ENCODE data around the gene CCRL2. TPM values are rescaled to one million over a fixed set of nuclear protein-coding genes. Genes with fewer than 3 reads are reported as not detected.

The CCRL2 gene
- total and polyA plus RNA-seq, 2 of the 8 experiments (the other 6 are each of a cell fraction or from before 2014, with no cell fraction given) = not detected

DNA sequence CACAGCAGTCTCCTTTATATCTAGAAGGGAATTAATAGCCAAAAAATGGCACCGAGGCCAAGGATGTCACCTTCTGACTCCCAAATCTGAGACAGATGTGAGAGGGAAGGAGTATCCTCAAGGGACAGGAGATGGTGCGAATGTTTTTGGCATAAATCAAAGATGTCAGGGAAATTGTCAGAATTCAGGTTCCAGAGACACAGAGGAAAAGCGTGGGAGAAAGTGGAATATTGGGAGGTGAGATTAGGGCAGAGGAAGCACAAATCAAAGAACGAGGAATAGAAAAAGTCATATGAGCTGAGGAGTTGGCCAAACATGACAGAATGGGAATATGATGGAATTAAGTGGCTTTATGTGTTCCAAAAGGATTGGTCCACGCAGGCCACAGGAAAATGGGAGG lies 6.2 kb upstream of the CCRL2 start:
- Histone ChIP-seq H4K5ac (ENCODE audit: insufficient read length, low read depth, low read length) (no peak overlapping the region), H3K9me3 (ENCODE audit: insufficient read depth in 2 of 2, low read depth in 1 of 2, low read length in 1 of 2) (no peaks in the 10 kb centered on the region), H4K91ac (replicated peaks; ENCODE audit: insufficient read length, low read length) (no peak overlapping the region), H3K23ac (ENCODE audit: insufficient read length) (peak overlapping the region; percentile 43), H3K27me3 (replicated peaks in 1 of 4; ENCODE audit: control insufficient read depth in 3 of 4, extremely low read depth in 1 of 4, insufficient read depth in 3 of 4, low read length in 3 of 4) (no peaks in the 10 kb centered on the region), H2AK5ac (ENCODE audit: low read depth, low read length) (no peak overlapping the region), H3K14ac (ENCODE audit: insufficient read length) (no peak overlapping the region), H2BK12ac (ENCODE audit: low read depth, low read length) (no peak overlapping the region), H2AFZ (ENCODE audit: low read length) (no peak overlapping the region), H3K4me1 (replicated peaks in 1 of 4; ENCODE audit: control insufficient read depth in 3 of 4, insufficient read depth in 4 of 4, low read length in 3 of 4) (0 out of 7 replicates have a peak, but pooled peaks cover 0 to 2% (median 0%) of the 10 kb centered on the region in 4 experiments), H3K4me3 (ENCODE audit: extremely low read depth in 1 of 4, insufficient read depth in 2 of 4, low read depth in 3 of 4, low read length in 4 of 4) (no peak overlapping the region), H3K9ac (replicated peaks in 1 of 4; ENCODE audit: extremely low read depth in 1 of 4, low read depth in 3 of 4, low read length in 3 of 4) (no peak overlapping the region), H2BK120ac (replicated peaks; ENCODE audit: low read depth, low read length) (no peak overlapping the region), H2BK5ac (ENCODE audit: low read depth, low read length) (no peak overlapping the region), H3K23me2 (ENCODE audit: low read depth, low read length) (no peaks in the 10 kb centered on the region), H4K20me1 (replicated peaks in 1 of 2; ENCODE audit: control insufficient read depth in 1 of 2, insufficient read depth in 2 of 2, low read length in 2 of 2) (no peaks in the 10 kb centered on the region), H3K79me1 (ENCODE audit: low read depth, low read length) (no peaks in the 10 kb centered on the region), H2BK15ac (ENCODE audit: low read length) (no peak overlapping the region), H2BK20ac (ENCODE audit: low read length) (no peak overlapping the region), H3K18ac (ENCODE audit: extremely low read depth, low read length) (no peak overlapping the region), H3K27ac (ENCODE audit: low read depth, low read length) (no peak overlapping the region), H4K8ac (ENCODE audit: extremely low read depth, insufficient read depth, low read length) (no peak overlapping the region), H3K56ac (replicated peaks; ENCODE audit: insufficient read length, low read depth, low read length) (no peak overlapping the region), H3K4ac (replicated peaks; ENCODE audit: insufficient read length, low read depth, low read length) (no peak overlapping the region), H3K79me2 (ENCODE audit: control insufficient read depth in 1 of 2, insufficient read depth in 2 of 2, low read length in 2 of 2) (no peaks in the 10 kb centered on the region), H3K4me2 (ENCODE audit: insufficient read depth in 1 of 2, low read depth in 2 of 2, low read length in 2 of 2) (no peak overlapping the region), H3K36me3 (ENCODE audit: control insufficient read depth in 2 of 4, insufficient read depth in 4 of 4, low read length in 3 of 4) (no peaks in the 10 kb centered on the region)
- FAIRE-seq = no peak
- ChIA-PET POLR2A (ENCODE audit: partially characterized antibody) (no interaction called here), CTCF (ENCODE audit: partially characterized antibody) (interaction anchor here (1.2 to 3.8 kb wide), 3 partner anchors 10 to 186 kb away, joined by 3 to 16 read pairs (median 8); no protein-coding TSS in a partner anchor)
- no peak for DNase-seq (ENCODE audit: low read depth in 1 of 2, low spot score in 2 of 2)
- WGBS, 2 experiments (ENCODE audit: extremely low coverage in 1 of 2, insufficient coverage in 1 of 2, insufficient read length in 1 of 2, insufficient replicate concordance in 2 of 2, low coverage in 1 of 2, low lambda C conversion rate in 2 of 2, missing lambda C conversion rate in 1 of 2) = 89% methylated on average over 5 of the region's 5 CpGs; no CpG with 5 or more reads in 1 of the 2 experiments
- TF ChIP-seq KDM4A (IDR thresholded peaks at IDR 0.05; ENCODE audit: low read depth, low read length, severe bottlenecking) = no peak

Data from H1 (cell line).